Testis (tissue), 2 donors: ENCODE results near the gene NKAP.

Experiments used
- CTCF ChIP-seq, 3 experiments: fragments of 450-650 bp in 2 of 3; fragments of 200-600 bp in 1 of 3; sonication (generic) in 1 of 3; IDR thresholded peaks; one replicate each; pipeline ENCODE4 v1.5.1; 2016 to 2019; ENCODE audit warnings: antibody characterized with exemption in 3 of 3, mild to moderate bottlenecking in 2 of 3, moderate library complexity in 1 of 3
- POLR2A ChIP-seq: fragments of 450-650 bp; IDR thresholded peaks from one replicate; pipeline ENCODE4 v1.6.1; 2017; ENCODE audit warnings: antibody characterized with exemption, mild to moderate bottlenecking, moderate library complexity

- no peak for TF ChIP-seq CTCF (IDR thresholded peaks at IDR 0.05)
- TF ChIP-seq POLR2A: no peak
These were observed 37.9 kb upstream of the NKAP start for GRCh38 chrX:119981286-119982070.
